Stimulated activated CD4-positive, alpha-beta T cell treated with anti-CD3 and anti-CD28 coated beads, TNF-alpha, amount 100 ng/mL, for 1 hour (primary cell): ENCODE measurements around the gene TEAD1.

Experiments used
- DNase-seq, 3 donors: peaks; one replicate each; pipeline ENCODE4 v3.0.0-alpha.2; 2020; ENCODE audit warnings: low read depth in 3 of 3, low spot score in 1 of 3

TEAD1 gene

GRCh38 chr11:12786450-12786849 is 112.2 kb downstream of the TEAD1 start:
- DNase-seq = no peak

GRCh38 chr11:12786891-12787290 is 112.7 kb downstream of the TEAD1 start:
- no peak for DNase-seq

- DNase-seq = no peak
Observed at GRCh38 chr11:12787847-12788246, 113.6 kb downstream of the TEAD1 start.

- DNase-seq = no peak
Observed at GRCh38 chr11:12789054-12789453, 114.8 kb downstream of the TEAD1 start.

DNA sequence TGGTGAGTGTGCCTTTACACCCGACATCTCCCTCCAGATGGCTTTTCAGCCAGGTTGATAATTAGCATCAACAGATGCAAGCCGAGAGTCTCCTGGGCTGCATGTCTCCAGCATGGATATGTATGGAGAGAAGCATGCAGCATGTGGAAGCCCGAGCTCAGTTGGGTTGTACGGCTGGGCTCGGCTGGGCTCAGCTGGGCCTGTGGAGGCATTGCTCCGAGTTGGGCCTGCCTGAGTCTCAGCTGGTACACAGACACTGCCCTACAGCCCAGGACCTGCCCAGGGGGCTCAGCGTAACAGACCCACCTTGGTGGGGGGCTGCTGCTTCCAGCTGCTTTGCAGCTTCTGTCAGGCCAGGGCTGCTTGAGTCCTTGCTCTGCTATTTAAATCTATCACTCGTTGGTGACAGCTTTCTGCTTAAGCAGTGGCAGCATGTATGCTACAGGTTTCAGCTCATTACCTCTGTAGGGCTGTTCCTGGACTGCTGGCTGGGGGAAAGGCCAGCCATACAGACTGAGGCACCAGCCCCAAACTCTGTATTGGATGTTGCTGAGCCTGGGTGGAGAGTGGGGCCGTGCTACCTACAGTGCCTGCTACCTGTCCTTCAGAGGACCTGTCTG is 115.5 kb downstream of the TEAD1 start:
- DNase-seq = no peak

- no peak for DNase-seq
Observed at GRCh38 chr11:12790861-12791616, 116.8 kb downstream of the TEAD1 start.

GRCh38 chr11:12792018-12792417 is 117.8 kb downstream of the TEAD1 start:
- DNase-seq = no peak

DNA sequence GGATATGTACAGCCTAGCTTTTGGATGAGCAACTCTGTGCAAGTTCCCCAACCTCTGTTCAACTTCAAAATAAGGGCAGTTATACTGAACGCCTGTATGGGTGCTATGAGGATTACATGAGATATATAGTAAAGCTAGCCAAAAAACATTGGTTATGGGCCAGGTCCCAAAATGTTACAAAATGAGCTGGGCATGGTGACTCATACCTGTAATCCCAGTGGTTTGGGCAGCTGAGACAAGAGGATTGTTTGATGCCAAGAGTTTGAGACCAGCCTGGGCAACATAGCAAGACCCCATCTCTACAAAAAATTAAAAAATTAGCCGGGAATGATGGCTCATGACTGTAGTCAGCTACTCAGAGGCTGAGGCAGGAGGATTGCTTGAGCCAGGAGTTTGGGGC is 118.4 kb downstream of the TEAD1 start:
- DNase-seq = no peak

DNA sequence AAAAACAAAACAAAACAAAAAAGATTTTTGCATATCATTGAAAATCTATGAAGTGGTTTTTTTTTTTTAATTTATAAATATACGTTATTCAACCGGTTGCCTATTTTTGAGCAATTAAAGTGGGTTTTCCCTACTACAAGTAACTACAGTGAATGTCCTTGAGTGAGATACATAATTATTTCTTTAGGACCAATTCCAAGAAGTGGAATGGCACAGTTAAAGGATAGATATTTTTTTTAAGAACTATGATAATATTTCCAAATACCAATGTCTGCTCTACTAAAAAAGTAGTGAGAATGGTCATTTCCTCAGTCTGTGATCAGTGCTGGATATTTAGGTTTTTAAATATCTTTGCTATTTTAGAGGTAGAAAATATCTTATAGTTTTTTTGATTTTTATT is 118.8 kb downstream of the TEAD1 start:
- DNase-seq = no peak

DNA sequence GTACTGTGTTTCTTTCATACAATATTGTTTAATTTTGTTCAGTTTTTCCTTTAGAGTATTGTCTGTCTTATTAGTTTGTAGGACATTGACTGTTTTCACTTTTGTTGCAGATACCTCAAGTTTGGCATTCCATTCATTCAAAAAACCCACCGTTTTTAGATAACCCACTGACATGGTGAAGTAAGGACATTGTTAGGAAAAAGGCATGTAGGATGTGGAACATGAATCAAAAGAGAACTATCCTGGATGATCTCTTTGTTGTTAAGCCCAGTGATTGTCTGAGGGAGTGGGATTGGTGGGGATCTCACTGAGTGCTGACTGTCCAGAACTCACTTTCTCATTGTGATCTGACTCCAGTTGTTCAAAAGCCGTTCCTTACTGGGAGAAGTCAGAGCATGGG is 119.3 kb downstream of the TEAD1 start:
- no peak for DNase-seq

- DNase-seq = no peak
Observed at GRCh38 chr11:12794576-12795230, 120.5 kb downstream of the TEAD1 start.

DNA sequence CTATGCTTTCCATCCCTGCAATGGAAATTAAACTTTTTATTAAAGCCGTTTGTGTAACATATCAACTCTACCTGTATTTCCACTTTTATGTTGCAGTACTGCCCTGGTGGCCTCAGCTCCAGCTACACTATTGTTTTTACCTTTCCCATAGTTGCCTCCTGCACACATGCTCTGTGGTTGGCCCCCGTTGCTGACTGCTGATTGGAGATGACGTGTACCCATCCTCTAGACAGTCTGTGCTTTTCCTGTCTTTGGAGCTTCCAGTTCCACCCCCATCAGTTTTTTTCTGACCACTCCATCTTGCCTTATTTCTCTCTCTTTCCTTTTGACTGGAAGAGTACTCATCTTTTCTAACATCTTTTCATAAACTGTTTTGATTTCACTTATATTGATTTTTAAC is 123.8 kb downstream of the TEAD1 start:
- no peak for DNase-seq

GRCh38 chr11:12798609-12799011 is 124.4 kb downstream of the TEAD1 start:
- DNase-seq = no peak

DNA sequence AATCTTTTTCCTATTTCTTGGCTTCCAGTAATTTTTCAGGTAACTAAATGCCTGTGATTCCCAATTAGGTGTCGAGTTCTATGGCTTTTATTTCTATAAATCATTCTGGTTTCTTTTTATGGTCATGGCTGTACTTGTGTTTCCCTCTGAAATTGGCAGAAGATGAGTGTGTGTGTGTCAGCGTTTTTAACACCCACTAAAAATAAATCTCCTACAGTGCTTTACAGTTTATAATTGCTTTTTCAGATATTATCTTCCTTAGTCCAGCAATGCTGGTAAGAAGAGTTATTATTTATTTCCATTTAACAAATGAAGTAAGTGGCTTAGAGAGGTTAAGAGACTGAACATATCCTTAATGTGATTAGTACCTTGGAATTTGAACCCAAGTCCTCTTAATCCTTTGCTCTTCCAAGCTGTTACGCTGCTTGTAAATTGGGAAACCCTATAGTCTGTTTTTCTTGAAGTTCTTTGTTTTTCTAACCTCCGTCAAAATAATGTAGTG is 125.2 kb downstream of the TEAD1 start:
- no peak for DNase-seq

DNA sequence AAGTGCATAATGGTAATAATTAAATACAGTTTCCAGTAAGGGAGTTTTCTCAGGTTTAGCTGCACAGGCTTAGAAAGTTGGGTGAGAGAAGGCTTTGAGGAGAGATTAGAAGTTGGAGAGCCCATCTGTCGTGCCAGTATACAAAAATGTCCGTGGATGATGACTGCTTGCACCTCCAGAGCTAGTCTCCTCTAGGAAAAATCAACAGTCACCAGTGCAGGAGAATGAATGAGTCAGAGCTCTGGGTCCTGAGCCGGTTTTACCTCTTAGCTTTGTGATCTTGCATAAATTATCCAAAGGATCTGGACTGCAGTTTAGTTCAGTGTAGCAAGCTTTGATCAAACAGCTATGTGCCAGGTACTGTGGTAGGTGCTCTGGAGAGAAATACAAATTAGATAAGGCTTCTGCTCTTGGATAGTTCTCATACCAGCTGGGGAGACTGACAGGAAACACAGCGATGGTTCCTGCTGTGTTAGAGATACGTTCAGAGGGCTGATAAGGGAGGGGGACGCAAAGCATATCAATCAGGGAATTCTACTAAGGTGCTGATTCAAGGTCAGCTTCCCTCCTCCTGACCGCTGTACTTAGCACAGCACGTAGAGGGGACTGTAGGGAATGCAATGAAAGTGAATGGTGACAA is 125.9 kb downstream of the TEAD1 start:
- DNase-seq = no peak

DNA sequence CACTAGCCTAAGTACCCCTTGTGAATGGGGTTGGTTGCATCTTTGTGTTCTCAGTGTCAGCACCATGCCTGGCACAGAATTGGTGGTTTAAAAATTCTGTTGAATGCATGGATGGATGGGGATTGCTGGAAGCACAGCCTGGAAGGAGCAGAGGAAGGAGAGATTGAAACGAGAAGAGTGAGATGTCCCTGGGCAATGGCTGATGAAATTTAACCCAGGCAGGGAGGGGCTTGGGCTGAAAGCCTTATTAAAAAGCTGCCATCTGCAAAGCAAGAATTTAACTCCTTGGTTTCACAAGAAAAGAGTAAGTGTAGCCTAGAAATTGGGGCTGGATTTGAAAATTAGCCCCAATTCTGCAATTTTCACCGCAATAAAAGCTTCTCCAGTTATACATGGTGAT is 126.7 kb downstream of the TEAD1 start:
- DNase-seq = no peak

DNA sequence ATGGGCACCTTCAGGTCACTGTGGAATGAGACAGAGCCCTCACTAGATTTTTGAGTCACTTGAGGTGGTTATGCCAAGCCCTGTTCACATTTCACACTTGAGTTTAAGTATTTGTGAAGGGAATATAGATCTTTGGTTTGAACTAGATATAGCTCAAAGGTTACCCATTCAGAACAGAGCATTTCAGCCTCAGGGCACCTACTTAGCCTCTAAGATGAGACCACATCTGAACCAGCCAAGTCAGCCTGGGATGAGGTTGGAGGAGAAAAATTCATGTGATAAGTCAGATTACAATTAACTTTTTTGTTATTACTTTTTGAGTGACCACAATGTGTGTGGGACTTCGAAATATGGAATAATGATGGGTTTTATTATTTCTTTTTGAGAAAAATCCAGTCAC is 127.8 kb downstream of the TEAD1 start:
- no peak for DNase-seq

- no peak for DNase-seq
Observed at GRCh38 chr11:12802418-12803085, 128.3 kb downstream of the TEAD1 start.

DNA sequence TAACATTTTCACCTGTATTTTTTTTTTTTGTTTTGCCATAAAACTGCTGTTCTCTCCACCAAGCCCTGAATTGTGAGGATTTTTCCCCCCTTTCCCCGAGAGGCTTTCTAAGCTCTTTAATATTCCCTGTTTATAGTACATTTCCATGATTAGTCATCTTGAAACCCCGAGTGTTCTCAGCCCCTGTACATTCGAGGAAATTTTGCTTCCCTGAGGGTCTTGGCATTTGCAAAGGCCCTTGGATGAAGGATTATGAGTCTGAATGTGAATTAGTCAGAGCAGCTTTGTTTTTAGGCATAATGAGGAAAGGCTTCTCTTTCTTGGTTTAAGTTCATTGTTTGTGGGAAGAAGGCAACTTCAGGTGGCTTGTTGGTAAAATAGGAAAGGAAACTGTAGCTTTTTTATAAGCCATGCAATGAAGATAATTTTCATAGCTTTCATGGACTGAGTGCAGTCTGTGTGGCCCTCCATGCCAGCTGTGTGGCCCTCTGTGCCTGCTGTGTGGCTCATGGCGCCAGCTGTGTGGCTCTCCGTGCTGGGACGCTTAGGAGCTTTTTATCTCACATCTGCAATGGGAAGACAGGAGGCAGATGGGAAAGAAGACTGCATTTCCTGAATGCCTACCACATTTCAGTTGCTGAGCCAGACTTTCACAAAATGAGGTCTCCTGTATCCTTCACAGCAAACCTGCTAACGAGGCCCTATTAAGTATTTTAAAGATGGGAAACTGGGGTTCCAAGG is 129.0 kb downstream of the TEAD1 start:
- DNase-seq = no peak

GRCh38 chr11:12806113-12806512 is 131.9 kb downstream of the TEAD1 start:
- no peak for DNase-seq

DNA sequence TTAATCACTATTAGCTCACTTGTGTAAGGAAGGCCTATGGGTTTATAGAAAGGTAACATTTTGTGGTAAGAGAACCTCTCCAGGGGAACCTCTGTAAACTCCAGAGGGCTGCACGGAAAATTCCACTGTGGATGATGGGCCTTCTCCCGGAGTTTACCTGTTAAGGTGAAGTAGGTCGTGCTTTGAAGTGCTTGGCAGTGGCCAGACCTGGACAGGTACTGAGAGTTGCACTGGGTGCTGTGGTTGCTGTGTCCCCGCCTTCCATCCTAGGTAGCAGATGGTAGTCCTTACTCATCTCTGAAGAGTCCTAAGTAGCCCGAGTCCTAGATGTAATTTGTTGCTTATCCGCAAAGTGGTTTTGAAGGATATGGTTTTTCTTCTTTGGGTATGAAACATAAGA is 133.4 kb downstream of the TEAD1 start:
- no peak for DNase-seq
